Measurements from ENCODE around the gene TNFRSF4.
"Not testable (repeated sequence)": the region's sequence is repeated elsewhere in the genome, so short reads cannot be mapped to it uniquely, and the experiment has no call there.

Gene TNFRSF4

DNA sequence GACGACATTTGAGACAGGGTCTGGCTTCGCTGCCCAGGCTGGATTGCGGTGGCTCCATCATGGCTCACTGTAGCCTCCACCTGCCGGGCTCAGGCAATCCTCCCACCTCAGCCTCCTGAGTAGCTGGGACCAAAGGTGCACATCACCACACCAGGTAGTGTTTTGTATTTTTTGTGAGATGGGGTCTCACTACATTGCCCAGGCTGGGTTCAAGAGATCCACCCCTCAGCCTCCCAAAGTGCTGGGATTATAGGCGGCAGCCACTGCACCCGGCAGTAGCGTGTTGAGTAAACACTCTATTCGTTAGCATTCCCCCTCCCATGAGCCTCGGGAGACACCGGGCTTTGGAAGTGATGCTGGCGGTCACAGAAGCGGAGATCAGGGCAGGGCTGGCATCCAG is 39.4 kb upstream of the TNFRSF4 start:
- no peak overlapping the region for H3K4me3 ChIP-seq (ENCODE audit: low read depth, low read length)
- no peak for DNase-seq (ENCODE audit: low read depth, low spot score)
- in situ Hi-C loops (cut with HindIII; ENCODE audit: low sequenced_read_pairs), result no loop called here
- TF ChIP-seq CTCF (IDR thresholded peaks at IDR 0.05; ENCODE audit: low read depth, low read length), result no peak

GRCh38 chr1:1250786-1251284 is 36.9 kb upstream of the TNFRSF4 start:
- no peak for DNase-seq (ENCODE audit: low read depth, low spot score)
- no peak for TF ChIP-seq CTCF (IDR thresholded peaks at IDR 0.05; ENCODE audit: low read depth, low read length)
- in situ Hi-C loops (cut with HindIII; ENCODE audit: low sequenced_read_pairs), result no loop called here
- H3K4me3 ChIP-seq (ENCODE audit: low read depth, low read length), result no peak overlapping the region

GRCh38 chr1:1248009-1248913 is 34.3 kb upstream of the TNFRSF4 start:
- H3K4me3 ChIP-seq (ENCODE audit: low read depth, low read length); DNase-seq (ENCODE audit: low read depth, low spot score); in situ Hi-C loops (cut with HindIII; ENCODE audit: low sequenced_read_pairs): not testable (repeated sequence)

GRCh38 chr1:1247341-1247913 is 33.5 kb upstream of the TNFRSF4 start:
- TF ChIP-seq CTCF (IDR thresholded peaks at IDR 0.05; ENCODE audit: low read depth, low read length), result no peak
- no peak for DNase-seq (ENCODE audit: low read depth, low spot score)
- in situ Hi-C loops (cut with HindIII; ENCODE audit: low sequenced_read_pairs), result no loop called here
- H3K4me3 ChIP-seq (ENCODE audit: low read depth, low read length), result no peak overlapping the region

GRCh38 chr1:1246577-1247340 is 32.8 kb upstream of the TNFRSF4 start, which contains the start of gene C1QTNF12:
Gene C1QTNF12 (minus strand): TSS chr1:1246722. CDS start chr1:1246690, 32 bp downstream.
- in situ Hi-C loops (cut with HindIII; ENCODE audit: low sequenced_read_pairs), result no loop called here
- no peak for TF ChIP-seq CTCF (IDR thresholded peaks at IDR 0.05; ENCODE audit: low read depth, low read length)
- DNase-seq (ENCODE audit: low read depth, low spot score), result no peak
- no peak within 1 kb of the TSS for H3K4me3 ChIP-seq (ENCODE audit: low read depth, low read length)

- in situ Hi-C loops (cut with HindIII; ENCODE audit: low sequenced_read_pairs), result no loop called here
- no peak for TF ChIP-seq CTCF (IDR thresholded peaks at IDR 0.05; ENCODE audit: low read depth, low read length)
- no peak for DNase-seq (ENCODE audit: low read depth, low spot score)
- no peak overlapping the region for H3K4me3 ChIP-seq (ENCODE audit: low read depth, low read length)
Measured at GRCh38 chr1:1245817-1246576, 32.0 kb upstream of the TNFRSF4 start.

All from astrocyte of the spinal cord (primary cell).